Measurements from ENCODE around the gene PTPN18.

- no peak for TF ChIP-seq POLR2A (IDR thresholded peaks at IDR 0.05)
- TF ChIP-seq, protein P1, sequence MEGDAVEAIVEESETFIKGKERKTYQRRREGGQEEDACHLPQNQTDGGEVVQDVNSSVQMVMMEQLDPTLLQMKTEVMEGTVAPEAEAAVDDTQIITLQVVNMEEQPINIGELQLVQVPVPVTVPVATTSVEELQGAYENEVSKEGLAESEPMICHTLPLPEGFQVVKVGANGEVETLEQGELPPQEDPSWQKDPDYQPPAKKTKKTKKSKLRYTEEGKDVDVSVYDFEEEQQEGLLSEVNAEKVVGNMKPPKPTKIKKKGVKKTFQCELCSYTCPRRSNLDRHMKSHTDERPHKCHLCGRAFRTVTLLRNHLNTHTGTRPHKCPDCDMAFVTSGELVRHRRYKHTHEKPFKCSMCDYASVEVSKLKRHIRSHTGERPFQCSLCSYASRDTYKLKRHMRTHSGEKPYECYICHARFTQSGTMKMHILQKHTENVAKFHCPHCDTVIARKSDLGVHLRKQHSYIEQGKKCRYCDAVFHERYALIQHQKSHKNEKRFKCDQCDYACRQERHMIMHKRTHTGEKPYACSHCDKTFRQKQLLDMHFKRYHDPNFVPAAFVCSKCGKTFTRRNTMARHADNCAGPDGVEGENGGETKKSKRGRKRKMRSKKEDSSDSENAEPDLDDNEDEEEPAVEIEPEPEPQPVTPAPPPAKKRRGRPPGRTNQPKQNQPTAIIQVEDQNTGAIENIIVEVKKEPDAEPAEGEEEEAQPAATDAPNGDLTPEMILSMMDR (IDR thresholded peaks at IDR 0.05 in 4 of 5, conservative IDR thresholded peaks at IDR 0.05 in 1 of 5): no peak
Measured at GRCh38 chr2:130391872-130392670, 36.2 kb downstream of the PTPN18 start.

Data from gastrocnemius medialis (tissue), 4 donors.